Right atrium auricular region (tissue), 2 donors: ENCODE data around the gene GRM8. TPM values are rescaled to one million over a fixed set of nuclear protein-coding genes. Genes with fewer than 3 reads are reported as not detected.

Source experiments
- DNase-seq: peaks from one replicate; pipeline ENCODE4 v3.0.0-alpha.2; 2019; ENCODE audit warnings: low spot score
- H3K27ac ChIP-seq, 2 donors: fragments of 200-600 bp; sonication (generic); 1 replicate in 1 of 2; 2 replicates in 1 of 2; pipeline ENCODE4 v1.5.1; 2016 to 2019
- H3K27me3 ChIP-seq, 2 donors: fragments of 200-600 bp; sonication (generic); one replicate each; pipeline versions ENCODE4 v1.5.1 to v1.6.0; 2017 to 2019
- H3K36me3 ChIP-seq: fragments of 200-600 bp; sonication (generic); one replicate; pipeline ENCODE4 v1.5.1; 2016
- H3K4me1 ChIP-seq, 2 donors: fragments of 200-600 bp; sonication (generic); one replicate each; pipeline versions ENCODE4 v1.5.1 to v1.6.0; 2017 to 2019
- H3K4me3 ChIP-seq, 2 donors: fragments of 200-600 bp; sonication (generic); 1 replicate in 1 of 2; 2 replicates in 1 of 2; pipeline ENCODE4 v1.5.1; 2017 to 2019; ENCODE audit warnings: mild to moderate bottlenecking in 1 of 2, moderate library complexity in 1 of 2
- H3K9me3 ChIP-seq, 2 donors: fragments of 200-600 bp; sonication (generic); one replicate each; pipeline ENCODE4 v1.5.1; 2019
- CTCF ChIP-seq, 2 donors: fragments of 200-600 bp; sonication (generic); IDR thresholded peaks; one replicate each; pipeline ENCODE4 v1.5.1; 2019; ENCODE audit warnings: antibody characterized with exemption in 2 of 2
- total RNA-seq, 2 donors: library from RNA; depleted of rRNA; stranded (reverse); fragments of >200 nt; gene quantifications; one replicate each; pipeline ENCODE4 v1.1.0, GENCODE V29; 2016

The GRM8 gene
- total RNA-seq, 2 donors from 2014 or later: not detected

GRCh38 chr7:127226685-127227374 lies 25.9 kb downstream of the GRM8 start:
- no peak overlapping the region for H3K27ac ChIP-seq
- no peak for DNase-seq
- H3K27me3 ChIP-seq: no peaks in the 10 kb centered on the region
- no peak for TF ChIP-seq CTCF (IDR thresholded peaks at IDR 0.05)
- no peaks in the 10 kb centered on the region for H3K36me3 ChIP-seq
- H3K4me1 ChIP-seq: no peaks in the 10 kb centered on the region
- no peaks in the 10 kb centered on the region for H3K9me3 ChIP-seq
- H3K4me3 ChIP-seq: no peak overlapping the region

- H3K4me3 ChIP-seq: no peak overlapping the region
- no peaks in the 10 kb centered on the region for H3K9me3 ChIP-seq
- no peak overlapping the region for H3K27ac ChIP-seq
- DNase-seq: no peak
- no peak for TF ChIP-seq CTCF (IDR thresholded peaks at IDR 0.05)
- no peaks in the 10 kb centered on the region for H3K36me3 ChIP-seq
- no peaks in the 10 kb centered on the region for H3K4me1 ChIP-seq
- no peaks in the 10 kb centered on the region for H3K27me3 ChIP-seq
These were observed 31.0 kb downstream of the GRM8 start for GRCh38 chr7:127221731-127222130.

GRCh38 chr7:127214956-127215718 lies 37.6 kb downstream of the GRM8 start:
- Histone ChIP-seq H3K27me3 (no peaks in the 10 kb centered on the region), H3K9me3 (no peaks in the 10 kb centered on the region), H3K27ac (no peak overlapping the region), H3K36me3 (no peaks in the 10 kb centered on the region), H3K4me1 (no peaks in the 10 kb centered on the region), H3K4me3 (no peak overlapping the region)
- DNase-seq: no peak
- no peak for TF ChIP-seq CTCF (IDR thresholded peaks at IDR 0.05)

- H3K27ac ChIP-seq: no peak overlapping the region
These were observed 42.9 kb downstream of the GRM8 start for GRCh38 chr7:127209886-127210285.

GRCh38 chr7:127208860-127209259 lies 43.9 kb downstream of the GRM8 start:
- Histone ChIP-seq H3K27ac (no peak overlapping the region), H3K9me3 (no peaks in the 10 kb centered on the region), H3K27me3 (no peaks in the 10 kb centered on the region), H3K4me1 (no peaks in the 10 kb centered on the region), H3K4me3 (no peak overlapping the region), H3K36me3 (no peaks in the 10 kb centered on the region)
- no peak for DNase-seq
- no peak for TF ChIP-seq CTCF (IDR thresholded peaks at IDR 0.05)

More at GRCh38 chr7:127209886-127210285, 42.9 kb downstream of the GRM8 start:
- Histone ChIP-seq H3K4me1 (no peaks in the 10 kb centered on the region), H3K27me3 (no peaks in the 10 kb centered on the region), H3K36me3 (no peaks in the 10 kb centered on the region), H3K4me3 (no peak overlapping the region), H3K9me3 (no peaks in the 10 kb centered on the region)
- no peak for DNase-seq
- TF ChIP-seq CTCF (IDR thresholded peaks at IDR 0.05): no peak
